Fibroblast of the conjunctiva (primary cell): Measurements from ENCODE around the gene LILRA2.
"Not testable (repeated sequence)": the region's sequence is repeated elsewhere in the genome, so short reads cannot be mapped to it uniquely, and the experiment has no call there.

Experiments
- DNase-seq: peaks from one replicate; pipeline ENCODE4 v3.0.0-alpha.2; 2010; ENCODE audit warnings: low read depth

The LILRA2 gene

GRCh38 chr19:54573330-54573872 lies at the start of gene LILRA2:
LILRA2 (plus strand) TSS chr19:54573790; CDS start chr19:54573879, 89 bp downstream.
- DNase-seq: no peak

GRCh38 chr19:54525636-54526035 lies 48.0 kb upstream of the LILRA2 start:
- DNase-seq: no peak

- no peak for DNase-seq
Observed at GRCh38 chr19:54526972-54527371, 46.6 kb upstream of the LILRA2 start.

- DNase-seq: no peak
Observed at GRCh38 chr19:54530866-54531265, 42.7 kb upstream of the LILRA2 start.

- DNase-seq: no peak
Observed at GRCh38 chr19:54532528-54532927, 41.1 kb upstream of the LILRA2 start.

GRCh38 chr19:54533476-54533875 lies 40.1 kb upstream of the LILRA2 start:
- no peak for DNase-seq

GRCh38 chr19:54534156-54534555 lies 39.4 kb upstream of the LILRA2 start:
- DNase-seq: no peak

- no peak for DNase-seq
Observed at GRCh38 chr19:54535601-54536000, 38.0 kb upstream of the LILRA2 start.

GRCh38 chr19:54536956-54537355 lies 36.6 kb upstream of the LILRA2 start:
- DNase-seq: no peak

- DNase-seq: no peak
Observed at GRCh38 chr19:54541712-54542111, 31.9 kb upstream of the LILRA2 start.

GRCh38 chr19:54548806-54549205 lies 24.8 kb upstream of the LILRA2 start:
- no peak for DNase-seq

GRCh38 chr19:54549224-54549623 lies 24.4 kb upstream of the LILRA2 start:
- no peak for DNase-seq

- no peak for DNase-seq
Observed at GRCh38 chr19:54551293-54551692, 22.3 kb upstream of the LILRA2 start.

- DNase-seq: no peak
Observed at GRCh38 chr19:54551950-54552912, 21.4 kb upstream of the LILRA2 start.

GRCh38 chr19:54552913-54553310 lies 20.7 kb upstream of the LILRA2 start:
- no peak for DNase-seq

- DNase-seq: no peak
Observed at GRCh38 chr19:54554006-54554405, 19.6 kb upstream of the LILRA2 start.

GRCh38 chr19:54554896-54555295 lies 18.7 kb upstream of the LILRA2 start:
- DNase-seq: no peak

GRCh38 chr19:54556194-54556593 lies 17.4 kb upstream of the LILRA2 start:
- DNase-seq: no peak

- DNase-seq: no peak
Observed at GRCh38 chr19:54558339-54558738, 15.3 kb upstream of the LILRA2 start.

GRCh38 chr19:54560881-54561385 lies 12.7 kb upstream of the LILRA2 start:
- no peak for DNase-seq

- DNase-seq: no peak
Observed at GRCh38 chr19:54561840-54562239, 11.8 kb upstream of the LILRA2 start.

- DNase-seq: not testable (repeated sequence)
Observed at GRCh38 chr19:54563206-54563605, 10.4 kb upstream of the LILRA2 start.

GRCh38 chr19:54570316-54570715 lies 3.3 kb upstream of the LILRA2 start:
- no peak for DNase-seq
